DND-41 (cell line): ENCODE data around the gene PSMC4.

Experiments
- ATAC-seq: fragments of 200-7000 bp; cut with Tn5 transposase; 3 replicates; pipeline ENCODE4 v1.9.1; 2021; ENCODE audit warnings: low read depth; ENCODE audit not compliant: insufficient read depth
- DNase-seq: peaks from one replicate; pipeline ENCODE4 v3.0.0-alpha.2; 2020
- H2AFZ ChIP-seq: 2 replicates; pipeline ENCODE4 v1.6.0; 2012; ENCODE audit warnings: low read depth, low read length
- H3K27ac ChIP-seq: 2 replicates; pipeline ENCODE4 v1.5.1; 2012; ENCODE audit warnings: low read length, inconsistent platforms
- H3K27me3 ChIP-seq: fragments of 200-600 bp; sonication (generic); 2 replicates; pipeline ENCODE4 v1.6.0; 2012; ENCODE audit warnings: low read length, mild to moderate bottlenecking, inconsistent platforms; ENCODE audit not compliant: insufficient read depth, poor library complexity
- H3K36me3 ChIP-seq: 2 replicates; pipeline ENCODE4 v1.5.1; 2012; ENCODE audit warnings: low read length, inconsistent platforms; ENCODE audit not compliant: insufficient read depth
- H3K4me1 ChIP-seq: 2 replicates; pipeline ENCODE4 v1.5.1; 2012; ENCODE audit warnings: mild to moderate bottlenecking, low read length; ENCODE audit not compliant: insufficient read depth
- H3K4me2 ChIP-seq: 2 replicates; pipeline ENCODE4 v1.6.0; 2012; ENCODE audit warnings: mild to moderate bottlenecking, moderate library complexity, low read length, inconsistent platforms; ENCODE audit not compliant: insufficient read depth
- H3K4me3 ChIP-seq, 2 experiments: fragments of 200-600 bp in 1 of 2; shearing (Covaris generic) in 1 of 2; 2 replicates each; pipeline ENCODE4 v1.5.1; 2012 to 2016; ENCODE audit warnings: inconsistent platforms in 2 of 2, low read length in 2 of 2, mild to moderate bottlenecking in 2 of 2, low read depth in 1 of 2, moderate library complexity in 1 of 2
- H3K79me2 ChIP-seq: 2 replicates; pipeline ENCODE4 v1.6.0; 2012; ENCODE audit warnings: low read length, inconsistent platforms; ENCODE audit not compliant: insufficient read depth
- H3K9ac ChIP-seq: 2 replicates; pipeline ENCODE4 v1.6.0; 2012; ENCODE audit warnings: low read depth, mild to moderate bottlenecking, inconsistent platforms, low read length, moderate library complexity
- H3K9me3 ChIP-seq: 2 replicates; pipeline ENCODE4 v1.5.1; 2012; ENCODE audit warnings: low read length, moderate library complexity, mild to moderate bottlenecking, inconsistent platforms; ENCODE audit not compliant: insufficient read depth, severe bottlenecking
- H4K20me1 ChIP-seq: 2 replicates; pipeline ENCODE4 v1.6.0; 2012; ENCODE audit warnings: low read length; ENCODE audit not compliant: insufficient read depth
- EZH2 ChIP-seq: IDR thresholded peaks from 3 replicates; pipeline ENCODE4 v1.6.1; 2012; ENCODE audit warnings: borderline replicate concordance, low read depth, mild to moderate bottlenecking, moderate library complexity, low read length, inconsistent platforms; ENCODE audit not compliant: severe bottlenecking
- TF ChIP-seq, protein P1 (sequence below): IDR thresholded peaks from 2 replicates; pipeline ENCODE4 v1.5.1; 2012; ENCODE audit warnings: borderline replicate concordance, low read length, moderate library complexity, mild to moderate bottlenecking; ENCODE audit not compliant: poor library complexity, severe bottlenecking; ENCODE audit errors: extremely low read depth

PSMC4 gene

DNA sequence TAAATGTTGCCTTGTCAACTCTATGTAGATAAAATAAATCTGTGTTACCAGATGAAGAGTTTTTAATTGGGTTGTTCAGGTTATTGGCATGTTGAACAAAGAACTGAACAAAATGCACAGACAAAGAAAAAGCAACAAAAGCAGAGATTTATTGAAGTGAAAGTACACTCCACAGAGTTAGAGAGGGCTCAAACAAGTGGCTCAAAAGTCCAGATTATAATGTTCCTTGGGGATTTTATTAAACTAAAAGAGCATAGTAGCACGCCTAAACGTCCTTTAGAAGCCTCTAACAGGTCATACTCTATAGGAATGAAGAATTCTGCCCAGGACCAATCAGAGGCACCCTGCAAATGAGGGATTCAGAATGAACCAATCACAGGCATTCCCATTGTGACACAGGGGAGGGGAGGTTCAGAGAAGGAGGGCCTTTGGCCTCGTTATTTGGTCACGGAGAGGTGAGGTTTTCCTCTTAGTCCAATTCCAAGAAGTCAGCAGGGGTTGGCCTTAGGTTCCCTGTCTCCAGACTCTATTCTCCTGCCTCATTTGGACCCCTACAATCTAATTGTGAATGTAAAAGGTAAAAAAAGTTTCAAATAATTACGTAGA lies 12.8 kb downstream of the PSMC4 start:
- no peak overlapping the region for H3K4me3 ChIP-seq
- no peaks in the 10 kb centered on the region for H3K27me3 ChIP-seq
- no peak overlapping the region for H3K27ac ChIP-seq
- ATAC-seq (no peak), DNase-seq (no peak)
- no peaks in the 10 kb centered on the region for H3K4me1 ChIP-seq
- no peaks in the 10 kb centered on the region for H4K20me1 ChIP-seq
- H3K79me2 ChIP-seq, result peaks cover 57% of the 10 kb centered on the region
- no peak overlapping the region for H2AFZ ChIP-seq
- H3K9ac ChIP-seq, result no peak overlapping the region
- H3K4me2 ChIP-seq, result no peak overlapping the region
- H3K9me3 ChIP-seq, result peaks cover 21% of the 10 kb centered on the region
- TF ChIP-seq, protein P1, sequence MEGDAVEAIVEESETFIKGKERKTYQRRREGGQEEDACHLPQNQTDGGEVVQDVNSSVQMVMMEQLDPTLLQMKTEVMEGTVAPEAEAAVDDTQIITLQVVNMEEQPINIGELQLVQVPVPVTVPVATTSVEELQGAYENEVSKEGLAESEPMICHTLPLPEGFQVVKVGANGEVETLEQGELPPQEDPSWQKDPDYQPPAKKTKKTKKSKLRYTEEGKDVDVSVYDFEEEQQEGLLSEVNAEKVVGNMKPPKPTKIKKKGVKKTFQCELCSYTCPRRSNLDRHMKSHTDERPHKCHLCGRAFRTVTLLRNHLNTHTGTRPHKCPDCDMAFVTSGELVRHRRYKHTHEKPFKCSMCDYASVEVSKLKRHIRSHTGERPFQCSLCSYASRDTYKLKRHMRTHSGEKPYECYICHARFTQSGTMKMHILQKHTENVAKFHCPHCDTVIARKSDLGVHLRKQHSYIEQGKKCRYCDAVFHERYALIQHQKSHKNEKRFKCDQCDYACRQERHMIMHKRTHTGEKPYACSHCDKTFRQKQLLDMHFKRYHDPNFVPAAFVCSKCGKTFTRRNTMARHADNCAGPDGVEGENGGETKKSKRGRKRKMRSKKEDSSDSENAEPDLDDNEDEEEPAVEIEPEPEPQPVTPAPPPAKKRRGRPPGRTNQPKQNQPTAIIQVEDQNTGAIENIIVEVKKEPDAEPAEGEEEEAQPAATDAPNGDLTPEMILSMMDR, result no peak
- no peak for TF ChIP-seq EZH2
- peaks cover 53% of the 10 kb centered on the region for H3K36me3 ChIP-seq

DNA sequence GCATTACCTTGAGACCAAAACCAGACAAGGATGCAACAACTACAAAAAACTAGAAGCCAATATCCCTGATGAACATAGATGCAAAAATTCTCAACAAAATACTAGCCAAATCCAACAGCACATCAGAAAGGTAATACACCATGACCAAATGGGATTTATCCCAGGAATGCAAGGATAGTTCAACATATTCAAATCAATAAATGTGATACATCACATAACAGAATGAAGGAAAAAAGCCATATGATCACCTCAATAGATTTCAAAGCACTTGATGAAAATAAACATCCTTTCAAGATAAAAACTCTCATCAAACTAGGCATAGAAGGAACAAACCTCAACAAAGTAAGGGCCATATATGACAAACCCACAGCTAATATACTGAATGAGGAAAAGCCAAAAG lies 15.7 kb downstream of the PSMC4 start:
- H3K36me3 ChIP-seq, result peaks cover 24% of the 10 kb centered on the region
- no peak overlapping the region for H3K4me3 ChIP-seq
- H3K79me2 ChIP-seq, result peaks cover 71% of the 10 kb centered on the region
- H3K4me1 ChIP-seq, result no peaks in the 10 kb centered on the region
- H4K20me1 ChIP-seq, result no peaks in the 10 kb centered on the region
- DNase-seq (no peak), ATAC-seq (no peak)
- H3K9me3 ChIP-seq, result peaks cover 21% of the 10 kb centered on the region
- no peak overlapping the region for H3K27ac ChIP-seq
- H3K4me2 ChIP-seq, result no peak overlapping the region
- no peak for TF ChIP-seq EZH2
- TF ChIP-seq, protein P1, result no peak
- no peaks in the 10 kb centered on the region for H3K27me3 ChIP-seq
- no peak overlapping the region for H3K9ac ChIP-seq
- H2AFZ ChIP-seq, result no peak overlapping the region

DNA sequence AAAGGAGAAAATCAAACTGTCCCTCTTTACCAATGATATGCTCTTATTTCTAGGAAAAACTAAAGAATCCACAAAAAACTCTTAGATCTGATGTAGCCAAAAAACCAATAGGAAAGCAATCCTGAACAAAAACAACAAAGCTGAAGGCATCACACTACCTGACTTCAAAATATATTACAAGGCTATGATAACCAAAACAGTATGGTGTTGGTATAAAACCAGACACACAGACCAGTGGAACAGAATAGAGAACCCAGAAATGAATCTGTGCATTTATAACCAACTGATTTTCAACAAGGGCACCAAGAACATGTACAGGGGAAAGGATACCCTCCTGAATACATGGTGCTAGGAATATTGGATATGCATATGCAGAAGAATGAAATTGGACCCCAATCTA lies 16.2 kb downstream of the PSMC4 start:
- H3K27ac ChIP-seq, result no peak overlapping the region
- H3K4me3 ChIP-seq, result no peak overlapping the region
- H3K9me3 ChIP-seq, result peaks cover 21% of the 10 kb centered on the region
- H3K79me2 ChIP-seq, result peaks cover 69% of the 10 kb centered on the region
- no peaks in the 10 kb centered on the region for H3K27me3 ChIP-seq
- ATAC-seq (no peak), DNase-seq (no peak)
- no peak overlapping the region for H2AFZ ChIP-seq
- no peak overlapping the region for H3K4me2 ChIP-seq
- H3K4me1 ChIP-seq, result no peaks in the 10 kb centered on the region
- TF ChIP-seq EZH2, result no peak
- TF ChIP-seq, protein P1, result no peak
- peaks cover 19% of the 10 kb centered on the region for H3K36me3 ChIP-seq
- H3K9ac ChIP-seq, result no peak overlapping the region
- H4K20me1 ChIP-seq, result no peaks in the 10 kb centered on the region

DNA sequence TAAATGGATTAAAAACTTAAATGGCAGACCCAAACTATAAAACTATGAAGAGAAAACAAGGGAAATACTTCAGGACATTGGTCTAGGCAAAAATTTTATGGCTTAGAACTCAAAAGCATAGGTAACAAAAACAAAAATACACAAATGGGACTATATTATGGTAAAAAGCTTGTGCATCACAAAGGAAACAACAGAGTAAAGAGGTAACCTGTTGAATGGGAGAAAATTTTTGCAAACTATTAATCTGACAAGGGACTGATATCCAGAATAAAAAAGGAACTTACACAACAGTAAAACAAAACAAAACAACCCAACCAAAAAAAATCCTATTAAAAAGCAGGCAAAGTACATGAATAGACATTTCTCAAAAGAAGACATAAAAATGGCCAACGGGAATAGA lies 16.6 kb downstream of the PSMC4 start:
- no peak for ATAC-seq

More for the DNA sequence above, 16.6 kb downstream of the PSMC4 start:
- H4K20me1 ChIP-seq, result no peaks in the 10 kb centered on the region
- H3K4me2 ChIP-seq, result no peak overlapping the region
- no peaks in the 10 kb centered on the region for H3K4me1 ChIP-seq
- no peaks in the 10 kb centered on the region for H3K27me3 ChIP-seq
- H3K27ac ChIP-seq, result no peak overlapping the region
- DNase-seq, result no peak
- peaks cover 70% of the 10 kb centered on the region for H3K79me2 ChIP-seq
- peaks cover 15% of the 10 kb centered on the region for H3K36me3 ChIP-seq
- peaks cover 21% of the 10 kb centered on the region for H3K9me3 ChIP-seq
- H3K9ac ChIP-seq, result no peak overlapping the region
- TF ChIP-seq EZH2, result no peak
- TF ChIP-seq, protein P1, result no peak
- H2AFZ ChIP-seq, result no peak overlapping the region
- H3K4me3 ChIP-seq, result no peak overlapping the region
